HG03571 (cell line): ENCODE data around the gene TMEM218.

ENCODE experiments used
- ATAC-seq: cut with Tn5 transposase; IDR thresholded peaks from one replicate; pipeline ENCODE4 v1.9.1; 2021; ENCODE audit not compliant: unreplicated experiment

Gene TMEM218

DNA sequence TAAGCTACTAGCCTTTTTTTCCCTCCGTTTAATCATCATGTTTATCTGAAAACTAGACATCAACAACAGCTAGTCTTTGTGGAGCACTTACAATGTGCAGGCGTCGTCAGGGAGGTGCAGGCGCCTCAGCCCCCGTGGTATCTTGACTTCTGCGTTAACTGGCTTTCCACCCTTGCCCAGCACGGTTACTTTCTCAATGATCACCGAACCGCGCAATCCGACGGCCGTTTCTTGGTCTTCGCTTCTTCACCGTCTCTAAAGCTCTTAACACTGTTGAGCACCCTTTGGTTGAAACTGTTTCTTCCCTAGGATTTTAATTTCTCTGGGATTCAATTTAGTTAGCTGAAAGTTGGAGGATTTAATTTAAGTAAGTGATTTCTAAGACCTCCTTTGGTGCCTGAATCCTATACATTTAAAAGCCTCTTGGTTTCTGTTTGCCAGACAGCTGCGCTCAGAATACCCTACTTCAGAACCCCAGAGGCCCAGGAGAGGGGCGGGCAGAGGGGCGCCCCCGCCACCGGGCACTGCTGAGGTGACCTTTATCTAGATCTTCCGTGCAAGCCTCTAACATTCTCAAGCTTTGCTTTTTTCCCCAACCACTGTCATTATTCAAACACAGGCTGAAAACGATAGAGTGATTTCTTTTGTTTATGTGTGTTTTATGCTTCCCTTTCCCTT is 18.0 kb upstream of the TMEM218 start:
- no peak for ATAC-seq

DNA sequence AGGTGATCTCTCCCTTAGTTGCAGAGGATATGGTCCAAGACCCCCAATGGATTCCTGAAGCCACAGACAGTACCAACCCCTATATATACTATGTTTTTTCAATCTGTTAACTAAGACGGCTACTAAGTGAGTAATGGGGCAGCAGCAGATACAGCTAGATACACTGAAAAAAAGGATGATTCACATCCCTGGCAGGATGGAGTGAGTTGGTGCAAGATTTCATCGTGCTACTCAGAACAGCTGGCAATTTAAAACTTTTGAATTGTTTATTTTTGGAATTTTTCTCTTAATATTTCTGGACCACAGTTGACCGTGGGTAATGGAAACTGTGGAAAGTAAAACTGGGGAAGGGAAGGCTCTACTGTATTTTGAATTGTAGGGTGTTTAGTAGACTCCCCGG is 17.0 kb upstream of the TMEM218 start:
- ATAC-seq = no peak

DNA sequence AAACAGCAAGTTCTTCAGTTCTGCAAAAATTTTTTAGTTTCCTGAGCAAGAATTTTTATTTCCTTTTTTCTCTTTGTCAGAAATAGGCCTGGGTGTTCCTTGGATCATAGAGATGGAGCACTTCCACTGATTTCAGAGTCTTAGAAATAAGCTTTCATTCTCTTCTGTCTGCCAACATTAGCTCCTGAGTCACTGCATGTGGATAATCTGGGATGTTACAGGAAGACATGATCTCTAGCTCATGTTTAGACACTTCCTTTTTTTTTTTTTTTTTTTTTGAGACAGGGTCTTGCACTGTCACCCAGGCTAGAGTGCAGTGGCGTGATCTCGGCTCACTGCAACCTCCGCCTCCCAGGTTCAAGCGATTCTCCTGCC is 13.2 kb upstream of the TMEM218 start:
- ATAC-seq = no peak

DNA sequence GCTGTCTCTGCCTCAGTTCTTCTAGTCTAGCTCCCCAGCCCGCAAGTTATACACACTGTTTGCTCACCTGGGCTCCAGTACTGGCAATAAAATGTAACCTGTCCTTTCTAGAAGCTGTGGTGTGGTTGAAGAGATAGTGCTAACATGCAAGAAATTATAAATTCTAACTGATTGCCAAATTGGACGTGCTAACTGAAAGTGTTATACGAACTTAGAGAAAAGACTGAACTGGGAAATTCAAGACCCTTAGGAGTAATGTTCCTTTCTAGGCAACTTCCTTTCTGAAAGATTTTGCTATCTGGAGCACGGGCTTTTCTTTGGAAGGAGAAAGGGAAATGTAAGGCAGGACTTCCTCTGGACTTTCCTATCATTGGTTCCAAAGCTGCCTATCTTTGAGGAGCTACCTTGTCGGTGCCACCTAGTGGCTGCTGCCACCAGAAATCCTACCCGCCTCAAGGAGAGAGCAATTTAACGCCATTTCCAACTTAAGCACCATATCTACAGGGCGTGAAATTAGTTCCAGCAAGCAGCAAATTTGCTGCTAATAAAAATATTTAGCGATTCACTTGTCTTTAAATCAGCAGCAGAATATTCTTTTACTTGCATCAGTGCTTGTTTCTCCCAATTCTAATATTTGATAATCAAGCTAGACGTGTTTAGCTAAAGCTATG is 12.7 kb upstream of the TMEM218 start:
- peak; percentile 82 for ATAC-seq

DNA sequence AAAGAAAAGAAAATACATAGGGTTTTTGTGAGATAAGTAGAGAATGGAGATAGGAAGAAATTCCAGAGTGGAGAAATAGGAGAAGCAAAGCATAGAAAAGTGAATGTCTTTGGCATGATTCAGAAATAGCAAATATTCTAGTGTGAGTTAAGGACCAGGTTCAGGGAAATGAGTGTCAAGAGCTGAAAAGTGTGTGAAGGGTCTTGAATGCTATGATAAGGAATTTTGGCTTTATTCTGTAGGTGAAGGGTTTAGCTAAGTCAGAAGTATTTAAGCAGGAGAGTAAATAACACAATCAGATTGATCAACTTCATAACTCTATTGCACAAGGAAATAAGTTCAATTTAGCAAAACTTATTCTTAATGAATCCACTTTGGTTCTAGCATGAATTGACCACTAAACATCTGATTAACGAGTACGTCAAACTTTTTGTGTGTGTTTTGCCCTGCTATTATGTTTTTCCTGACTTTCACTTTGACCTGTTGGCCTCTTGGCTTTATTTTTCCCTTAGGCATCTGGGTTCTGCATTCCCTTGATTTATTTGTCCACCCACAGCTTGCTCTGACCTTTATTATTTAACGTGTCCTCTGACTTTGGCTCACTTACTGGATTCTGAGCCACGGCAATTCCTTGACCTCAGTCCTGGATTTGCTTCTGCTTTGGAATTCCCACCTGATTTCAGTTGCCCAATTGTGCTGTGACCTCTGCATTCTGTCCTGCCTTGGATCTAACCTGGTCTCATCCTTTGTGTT is 11.9 kb upstream of the TMEM218 start:
- ATAC-seq = no peak

DNA sequence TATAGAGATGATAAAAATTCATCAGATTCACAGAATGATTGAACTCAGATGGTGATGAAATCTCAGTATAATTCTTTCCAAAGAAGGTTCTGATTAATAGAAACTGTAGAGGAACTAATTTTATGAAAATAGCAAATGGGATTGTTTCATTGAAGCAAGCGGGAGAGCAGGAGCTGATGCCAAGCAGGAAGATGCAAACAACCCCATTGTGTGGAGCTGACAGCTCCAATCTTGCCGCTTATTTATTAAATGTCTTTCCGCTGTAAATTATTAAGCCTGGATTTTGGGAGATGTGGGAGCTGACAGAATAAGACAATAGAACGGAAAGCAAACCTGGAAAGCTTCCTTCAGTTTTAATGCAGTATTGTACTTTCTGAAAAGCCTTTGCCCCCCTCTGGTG is 6.0 kb upstream of the TMEM218 start:
- no peak for ATAC-seq

DNA sequence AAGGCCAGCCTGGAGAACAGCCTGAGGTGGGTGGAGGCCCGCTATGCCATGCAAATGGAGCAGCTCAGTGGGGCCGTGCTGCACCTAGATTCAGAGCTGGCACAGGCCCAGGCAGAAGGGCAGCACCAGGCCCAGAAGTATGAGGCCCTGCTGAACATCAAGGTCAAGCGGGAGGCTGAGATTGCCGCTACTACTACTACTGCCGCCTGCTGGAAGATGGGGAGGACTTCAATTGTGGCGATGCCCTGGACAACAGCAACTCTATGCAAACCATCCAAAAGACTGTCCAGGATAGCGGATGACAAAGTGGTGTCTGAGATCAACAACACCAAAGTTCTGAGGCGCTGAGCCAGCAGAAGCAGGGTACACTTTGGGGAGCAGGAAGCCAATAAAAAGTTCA is 3.1 kb upstream of the TMEM218 start:
- no peak for ATAC-seq

DNA sequence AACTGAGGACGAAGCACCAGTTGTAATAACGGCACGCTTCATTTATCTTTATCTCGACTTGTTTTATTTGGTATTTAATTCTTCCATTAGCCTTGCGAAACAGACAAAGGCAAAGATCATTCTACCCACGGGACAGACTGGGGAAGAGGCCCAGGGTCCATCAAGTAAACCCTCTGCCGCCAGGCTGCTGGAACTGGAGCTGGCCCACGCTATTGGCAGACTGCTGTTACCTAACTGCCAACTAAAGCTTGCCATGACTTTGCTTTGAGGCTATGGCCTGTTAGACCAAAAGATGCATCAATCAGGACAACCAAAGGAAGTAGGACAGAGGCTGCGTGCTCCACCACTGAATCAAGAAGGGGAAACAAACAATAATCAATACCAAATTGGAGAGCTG is 780 bp upstream of the TMEM218 start:
- no peak for ATAC-seq

DNA sequence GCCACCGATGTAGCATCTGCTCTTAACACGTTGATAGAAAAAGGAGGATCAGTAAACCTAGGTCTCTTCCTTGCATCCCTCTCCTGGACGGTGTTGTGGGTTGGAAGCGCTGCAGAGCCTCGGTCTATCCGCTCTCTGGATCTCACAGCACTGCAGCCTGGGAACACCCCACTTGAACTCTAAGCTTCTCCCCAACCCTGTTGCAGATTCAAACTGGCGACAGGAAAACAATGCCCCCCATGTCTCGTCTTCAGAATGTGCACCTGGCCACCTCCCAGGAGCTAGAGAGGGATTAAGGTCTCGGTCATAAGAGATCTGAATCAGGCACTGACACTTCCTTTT is 454 bp downstream of the TMEM218 start:
- ATAC-seq = no peak

DNA sequence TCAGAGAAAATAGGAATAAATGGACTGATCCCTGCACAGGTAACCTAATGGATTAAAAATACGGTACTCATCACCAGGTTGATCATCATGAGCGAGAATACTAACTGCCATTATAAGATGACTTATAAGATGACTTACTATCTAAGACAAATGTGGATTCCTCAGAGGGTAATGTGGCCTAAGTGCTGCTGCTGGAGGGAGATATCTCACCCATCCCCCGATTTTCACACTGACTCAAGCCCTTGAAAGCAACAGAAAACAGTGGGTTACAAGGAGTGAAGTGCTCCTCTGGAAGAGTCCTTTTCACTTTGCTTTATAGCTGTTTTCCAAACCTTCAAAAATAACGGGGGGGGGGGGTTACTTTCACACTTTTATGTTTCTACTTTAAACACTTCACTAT is 920 bp downstream of the TMEM218 start:
- ATAC-seq = no peak

DNA sequence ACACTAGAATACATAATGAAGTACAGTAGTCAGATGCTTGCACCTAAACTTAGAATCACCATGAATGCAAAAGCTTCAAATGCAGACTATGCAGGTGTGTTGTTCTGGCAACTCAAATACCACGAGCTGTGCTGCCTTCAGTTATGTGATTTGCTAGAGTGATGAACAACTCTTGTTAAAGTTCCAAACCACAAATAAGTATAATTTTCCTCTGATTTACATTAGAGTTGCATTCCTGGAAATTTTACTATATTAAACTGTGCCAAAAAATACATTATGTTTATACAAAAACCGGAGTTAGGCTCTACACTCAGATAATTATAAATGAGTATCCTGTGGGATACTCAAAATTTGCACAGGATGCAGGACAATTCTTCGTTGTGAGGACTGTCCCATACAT is 3.0 kb downstream of the TMEM218 start:
- no peak for ATAC-seq

DNA sequence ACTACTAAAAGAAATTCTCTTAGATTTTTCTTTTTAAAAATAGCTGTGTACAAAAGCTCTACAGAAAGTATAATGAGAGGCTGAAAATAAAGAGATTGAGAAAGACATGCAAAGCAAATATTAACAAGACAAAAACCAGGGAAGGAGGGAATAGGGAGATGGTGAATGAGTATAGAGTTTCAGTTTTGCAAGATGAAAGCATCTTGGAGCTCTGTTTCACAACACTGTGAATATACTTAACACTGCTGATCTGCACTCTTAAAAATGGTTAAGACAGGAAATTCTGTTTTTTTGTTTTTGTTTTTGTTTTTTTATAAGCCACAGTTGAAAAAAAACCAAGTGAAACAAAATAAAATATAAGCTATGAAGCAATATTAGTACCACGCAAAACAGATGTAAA is 5.5 kb downstream of the TMEM218 start:
- ATAC-seq = no peak

DNA sequence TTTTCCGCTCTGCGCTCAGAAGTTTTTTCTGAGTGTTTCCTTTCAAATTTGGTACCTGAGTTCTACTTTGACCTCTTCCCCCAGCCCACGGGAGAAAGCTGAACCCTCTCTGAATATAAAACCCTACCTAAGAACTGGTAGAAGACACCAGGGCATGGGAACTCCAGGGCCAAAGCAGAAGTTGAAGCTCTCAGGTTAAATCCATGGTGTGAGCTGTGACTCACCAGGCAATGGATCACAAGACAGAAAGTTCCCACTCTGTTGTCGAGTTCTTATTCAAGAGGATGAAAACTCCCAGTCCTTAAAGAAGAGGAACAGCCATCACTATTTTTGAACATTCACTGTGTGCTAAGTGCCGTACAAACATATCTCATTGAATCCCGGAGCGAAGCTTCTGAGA is 8.9 kb downstream of the TMEM218 start:
- no peak for ATAC-seq

DNA sequence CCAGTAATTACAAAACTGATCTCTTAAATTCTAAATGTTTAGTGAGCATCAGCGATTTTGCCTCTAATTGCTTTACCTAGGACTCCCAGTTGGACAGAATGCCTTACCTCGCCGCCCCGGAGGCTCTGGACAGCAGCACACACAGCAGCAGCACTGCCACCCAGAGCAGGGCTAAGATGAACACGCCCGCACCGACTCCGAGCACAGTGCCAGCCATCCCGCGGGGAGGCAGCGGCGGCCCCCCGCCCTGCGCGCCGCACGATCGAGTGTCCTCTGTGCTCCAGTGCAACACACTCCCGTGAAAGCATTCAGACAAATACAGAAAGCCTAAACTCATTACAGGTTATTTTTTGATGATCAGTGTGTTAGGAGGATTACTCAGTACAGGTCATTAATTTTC is 9.4 kb downstream of the TMEM218 start:
- no peak for ATAC-seq

DNA sequence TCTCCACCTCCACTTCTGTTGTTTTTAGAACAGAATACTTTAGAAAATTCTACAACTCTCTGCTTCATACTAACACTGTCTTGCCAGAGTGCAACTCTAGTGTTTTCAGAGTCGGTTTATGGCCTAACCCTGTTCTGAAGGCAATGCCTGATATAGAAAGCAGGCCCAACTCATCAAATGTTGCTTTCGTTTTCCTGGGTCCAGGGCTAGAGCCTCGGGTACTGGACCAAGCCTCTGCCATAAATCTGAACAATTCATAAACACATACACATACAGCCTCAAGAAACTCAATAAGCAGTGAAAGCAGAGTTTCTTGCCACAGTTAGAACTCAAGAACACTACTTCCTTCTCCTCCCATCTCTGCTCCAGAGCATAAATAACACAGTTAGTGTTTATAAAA is 9.8 kb downstream of the TMEM218 start:
- no peak for ATAC-seq

DNA sequence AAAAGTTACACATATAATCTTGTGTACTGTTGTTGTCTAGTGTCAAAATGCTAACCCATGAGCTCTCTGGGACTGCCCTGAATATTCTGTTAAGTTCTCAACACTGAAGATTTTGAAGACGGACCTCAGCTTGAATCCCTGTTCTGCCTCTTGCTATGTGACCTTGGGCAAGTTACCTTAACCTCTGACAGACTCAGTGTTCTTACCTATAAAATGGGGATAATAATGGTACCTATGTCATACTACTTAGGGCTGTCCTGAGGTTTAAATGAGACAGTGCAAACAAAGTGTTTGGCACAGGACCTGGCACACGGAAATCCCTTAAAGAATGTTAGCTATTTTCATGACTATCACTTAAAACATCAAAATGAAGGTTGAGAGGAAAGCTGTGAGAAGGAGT is 11.3 kb downstream of the TMEM218 start:
- ATAC-seq = no peak

DNA sequence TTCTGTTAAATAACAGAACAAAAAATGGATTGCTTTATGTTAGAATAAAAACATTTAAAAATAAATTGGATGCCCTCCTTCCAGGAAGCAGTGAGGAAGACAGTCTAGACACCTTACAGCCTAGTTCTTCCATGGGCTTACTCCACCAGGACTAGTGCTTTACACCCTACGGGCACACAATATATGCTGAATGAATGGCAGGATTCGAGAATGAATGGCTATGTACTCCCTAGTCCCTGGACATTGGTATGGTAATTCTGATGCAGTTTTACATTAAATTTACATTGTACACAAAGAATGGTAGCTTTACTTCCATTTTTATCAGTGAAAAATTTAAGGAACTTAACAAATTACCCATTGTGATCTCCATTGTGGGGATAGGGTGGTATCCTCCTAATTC is 16.7 kb downstream of the TMEM218 start:
- no peak for ATAC-seq

DNA sequence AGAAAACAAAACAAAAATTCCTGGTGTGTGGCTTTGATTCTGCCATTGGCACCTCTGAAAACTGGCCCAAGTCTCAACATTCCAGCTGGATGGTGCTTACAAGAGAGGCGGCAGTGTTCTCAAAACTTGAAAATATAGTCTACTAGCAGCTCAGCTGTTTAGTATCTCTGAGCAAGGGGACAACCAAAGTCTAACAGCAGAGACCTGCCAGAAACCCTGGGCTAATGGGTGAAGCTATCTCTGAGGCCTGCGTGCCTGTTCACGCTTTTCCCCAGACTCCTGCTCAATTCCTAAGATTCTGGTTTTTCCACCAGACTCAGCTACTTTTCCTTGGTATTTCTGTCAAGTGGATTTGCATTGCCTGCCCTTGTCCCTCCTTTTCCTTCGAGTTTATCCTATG is 17.9 kb downstream of the TMEM218 start:
- ATAC-seq = no peak

DNA sequence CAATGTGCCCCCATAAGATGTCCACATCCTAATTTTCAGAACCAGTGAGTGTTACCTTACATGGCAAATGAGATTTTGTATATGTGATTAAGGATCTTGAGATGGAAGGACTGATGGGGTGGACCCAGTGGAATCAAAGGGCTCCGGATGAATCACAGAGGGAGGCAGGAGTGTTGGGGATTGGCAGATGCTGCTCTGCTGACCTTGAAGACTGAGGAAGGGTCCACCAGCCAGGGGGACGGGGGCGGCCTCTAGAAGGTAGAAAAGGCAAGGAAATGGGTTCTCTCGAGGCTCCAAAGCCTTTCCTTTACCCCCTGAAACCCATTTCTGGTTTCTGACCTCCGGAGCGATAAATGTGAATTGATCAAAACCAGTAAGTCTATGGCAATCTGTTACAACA is 18.8 kb downstream of the TMEM218 start:
- ATAC-seq = no peak

DNA sequence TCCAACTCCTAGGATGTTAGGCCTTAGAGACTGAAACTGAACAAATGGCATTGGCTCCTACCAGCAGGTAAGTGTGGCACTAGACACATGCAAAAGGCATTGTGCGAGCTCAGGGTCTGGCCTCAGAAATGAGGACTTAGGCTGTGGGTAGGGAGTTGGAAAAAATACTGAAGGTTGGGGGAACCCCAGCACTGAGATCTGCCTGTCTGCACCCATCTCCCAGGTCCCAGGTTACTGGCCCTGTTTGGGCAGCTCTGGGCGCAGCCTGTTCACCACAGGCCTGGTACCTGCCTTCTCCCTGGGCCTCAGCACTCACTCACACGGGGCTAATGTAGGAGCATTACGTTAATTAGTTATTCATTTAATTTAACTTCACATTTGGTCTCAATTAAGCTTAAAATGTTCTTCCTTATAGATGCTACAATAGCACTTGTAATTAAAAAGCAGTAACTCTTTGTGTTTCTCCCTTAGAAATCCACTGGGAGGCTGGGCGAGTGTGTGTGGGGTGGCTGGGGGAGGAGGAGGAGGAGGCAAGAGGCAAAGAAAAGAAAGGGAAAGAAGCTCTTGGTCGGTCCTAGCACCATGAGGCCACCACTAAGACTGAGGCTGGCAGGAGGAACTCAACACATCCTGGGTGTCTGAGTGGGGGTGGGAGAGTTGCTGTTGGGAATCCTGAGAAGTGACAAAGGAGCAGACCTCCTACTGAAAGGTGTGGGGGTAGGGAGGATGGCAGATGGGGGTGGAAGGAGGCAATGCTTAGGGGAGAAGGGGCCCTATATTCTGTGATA is 19.4 kb downstream of the TMEM218 start:
- no peak for ATAC-seq

DNA sequence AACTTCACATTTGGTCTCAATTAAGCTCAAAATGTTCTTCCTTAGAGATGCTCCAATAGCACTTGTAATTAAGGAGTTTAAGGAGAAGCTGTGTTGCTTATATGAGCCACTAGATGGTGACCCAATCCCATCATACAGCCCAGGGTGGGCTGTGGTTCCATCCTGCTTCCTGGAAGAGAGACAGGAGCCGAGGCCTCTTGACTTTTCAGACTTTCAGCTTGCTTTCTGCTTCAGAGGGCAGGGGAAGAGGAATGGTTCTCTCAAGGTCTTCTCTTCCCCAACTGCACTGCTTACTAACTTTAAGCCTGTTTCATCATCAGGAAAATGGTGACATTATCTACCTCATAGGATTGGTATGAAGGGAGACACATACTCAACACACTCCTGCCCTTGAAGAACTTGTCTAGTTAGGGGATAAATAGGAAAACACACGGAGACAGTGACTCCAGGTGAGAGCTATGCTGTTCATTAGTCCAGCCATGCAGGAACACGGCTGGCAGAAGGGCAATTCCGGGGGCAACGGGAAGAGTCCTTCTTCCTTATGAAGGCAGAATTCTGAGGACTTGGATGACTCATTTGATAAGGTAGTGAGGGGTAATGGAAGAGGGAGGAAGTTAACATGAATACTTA is 20.1 kb downstream of the TMEM218 start:
- ATAC-seq = no peak
